ENCODE measurements around the gene MCCC2. TPM values are rescaled to one million over a fixed set of nuclear protein-coding genes. Genes with fewer than 3 reads are reported as not detected.

Gene MCCC2
- 23.6 and 40.4 TPM in 2 replicates for total RNA-seq

GRCh38 chr5:71586941-71587765, at the start of gene MCCC2:
MCCC2 (plus strand) TSS chr5:71587340; CDS start chr5:71587426, 86 bp downstream.

Other genes starting within 250 kb of the MCCC2 start
- gene BDP1, start 131.7 kb upstream of the MCCC2 start, total RNA-seq: 24.3 and 34.5 TPM in 2 replicates
- not detected in 2 replicates for gene CARTPT, start 131.9 kb downstream of the MCCC2 start, total RNA-seq

Measured in nasal cavity respiratory epithelium epithelial cell of viscerocranial mucosa (primary cell).